GM19099 (cell line): ENCODE measurements around the gene TMPO.

Experiments
- POLR2A ChIP-seq: IDR thresholded peaks from 3 replicates; pipeline ENCODE4 v1.6.1; 2011; ENCODE audit warnings: low read depth; ENCODE audit not compliant: insufficient read length; ENCODE audit errors: extremely low read depth

TMPO gene, protein sequence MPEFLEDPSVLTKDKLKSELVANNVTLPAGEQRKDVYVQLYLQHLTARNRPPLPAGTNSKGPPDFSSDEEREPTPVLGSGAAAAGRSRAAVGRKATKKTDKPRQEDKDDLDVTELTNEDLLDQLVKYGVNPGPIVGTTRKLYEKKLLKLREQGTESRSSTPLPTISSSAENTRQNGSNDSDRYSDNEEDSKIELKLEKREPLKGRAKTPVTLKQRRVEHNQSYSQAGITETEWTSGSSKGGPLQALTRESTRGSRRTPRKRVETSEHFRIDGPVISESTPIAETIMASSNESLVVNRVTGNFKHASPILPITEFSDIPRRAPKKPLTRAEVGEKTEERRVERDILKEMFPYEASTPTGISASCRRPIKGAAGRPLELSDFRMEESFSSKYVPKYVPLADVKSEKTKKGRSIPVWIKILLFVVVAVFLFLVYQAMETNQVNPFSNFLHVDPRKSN

DNA sequence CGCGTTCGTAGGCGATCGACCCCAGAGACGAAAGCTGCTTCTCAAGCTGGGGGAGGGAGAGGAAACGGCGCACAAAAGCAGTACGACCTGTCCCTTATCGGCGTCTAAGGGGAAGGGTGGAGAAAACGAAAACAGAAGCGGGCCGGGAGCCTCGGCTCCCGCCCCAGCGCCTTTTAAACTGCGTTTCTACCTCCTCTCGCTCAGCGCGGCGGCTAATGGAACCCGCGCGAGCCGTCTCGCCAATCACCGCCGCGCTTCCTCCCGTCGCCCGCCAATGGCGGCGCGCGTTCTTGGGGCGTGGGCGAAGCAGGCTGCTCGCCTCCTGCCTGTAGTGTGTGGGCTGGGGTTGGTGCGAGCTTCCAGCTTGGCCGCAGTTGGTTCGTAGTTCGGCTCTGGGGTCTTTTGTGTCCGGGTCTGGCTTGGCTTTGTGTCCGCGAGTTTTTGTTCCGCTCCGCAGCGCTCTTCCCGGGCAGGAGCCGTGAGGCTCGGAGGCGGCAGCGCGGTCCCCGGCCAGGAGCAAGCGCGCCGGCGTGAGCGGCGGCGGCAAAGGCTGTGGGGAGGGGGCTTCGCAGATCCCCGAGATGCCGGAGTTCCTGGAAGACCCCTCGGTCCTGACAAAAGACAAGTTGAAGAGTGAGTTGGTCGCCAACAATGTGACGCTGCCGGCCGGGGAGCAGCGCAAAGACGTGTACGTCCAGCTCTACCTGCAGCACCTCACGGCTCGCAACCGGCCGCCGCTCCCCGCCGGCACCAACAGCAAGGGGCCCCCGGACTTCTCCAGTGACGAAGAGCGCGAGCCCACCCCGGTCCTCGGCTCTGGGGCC, at the start of gene TMPO:
Gene TMPO (plus strand): TSS at position 304 of the 824 bp plus-strand sequence. CDS start 278 bp downstream, at position 582.
- peak; percentile 95 for TF ChIP-seq POLR2A

DNA sequence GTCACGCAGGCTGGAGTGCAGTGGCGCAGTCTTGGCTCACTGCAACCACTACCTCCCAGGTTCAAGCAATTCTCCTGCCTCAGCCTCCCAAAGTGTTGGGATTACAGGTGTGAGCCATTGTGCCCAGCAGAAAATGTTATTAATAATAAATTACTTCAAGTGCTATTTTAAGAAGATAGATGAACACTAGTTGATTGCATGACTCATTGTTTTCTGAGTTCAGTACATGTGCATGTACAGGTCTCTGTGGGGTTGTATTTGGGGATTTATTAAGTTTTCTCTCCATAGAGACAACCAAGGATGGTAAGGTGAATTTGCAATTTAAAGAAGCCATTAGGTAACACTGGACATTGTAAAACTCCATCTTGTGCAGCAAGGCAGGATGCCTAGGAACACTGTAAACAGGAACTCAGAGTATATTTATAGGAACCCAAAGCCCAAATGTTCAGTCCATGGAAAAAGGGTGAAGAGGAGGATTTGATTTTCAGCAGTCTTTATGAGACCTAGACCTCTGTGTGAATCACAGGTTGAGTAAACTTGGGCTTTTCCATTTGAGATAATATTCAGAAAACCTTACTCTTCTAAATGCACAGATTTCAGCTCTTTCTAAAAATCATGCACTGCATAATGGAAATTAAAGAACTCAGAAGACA, 49.3 kb upstream of the TMPO start:
- TF ChIP-seq POLR2A, result no peak

- no peak for TF ChIP-seq POLR2A
Observed at GRCh38 chr12:98466640-98467400, 48.6 kb upstream of the TMPO start.

GRCh38 chr12:98469109-98469508, 46.3 kb upstream of the TMPO start:
- TF ChIP-seq POLR2A, result no peak

- TF ChIP-seq POLR2A, result no peak
Observed at GRCh38 chr12:98470469-98471082, 44.8 kb upstream of the TMPO start.

DNA sequence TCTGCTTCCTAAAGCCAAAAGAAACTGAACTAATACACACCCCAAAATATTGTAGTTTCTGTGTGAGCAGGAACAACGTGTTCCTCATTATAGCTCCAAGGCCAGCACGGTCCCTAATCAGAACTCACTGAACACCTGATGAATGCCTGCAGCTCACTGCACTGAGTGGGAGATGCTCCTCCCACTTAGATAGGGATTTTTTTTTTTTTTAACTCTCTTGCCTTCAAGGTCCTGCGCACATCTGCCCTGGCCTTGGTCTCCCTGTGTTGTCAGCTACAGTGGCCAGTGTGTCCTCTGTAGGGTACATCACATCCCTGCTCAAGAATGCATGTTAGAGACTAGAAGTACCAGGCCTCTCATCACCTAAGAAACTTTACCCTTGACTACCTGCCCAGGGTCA, 44.3 kb upstream of the TMPO start:
- no peak for TF ChIP-seq POLR2A

DNA sequence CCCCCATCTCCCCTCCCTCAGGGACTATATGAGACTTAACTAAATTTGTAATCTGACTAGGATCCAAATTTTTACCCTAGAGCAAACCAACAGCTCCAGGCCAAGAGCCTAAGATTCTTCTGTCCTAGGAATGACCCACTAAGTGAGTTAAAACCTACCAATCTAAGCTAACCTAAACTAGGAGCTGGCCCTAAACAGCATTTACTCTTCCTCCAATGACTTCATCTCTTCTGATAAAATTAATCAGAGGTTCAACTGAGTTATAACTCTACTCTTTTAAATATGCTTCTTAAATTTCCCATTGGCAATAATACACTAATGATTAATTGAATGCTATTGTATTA, 39.9 kb upstream of the TMPO start:
- no peak for TF ChIP-seq POLR2A

- no peak for TF ChIP-seq POLR2A
Observed at GRCh38 chr12:98478606-98479005, 36.8 kb upstream of the TMPO start.

- TF ChIP-seq POLR2A, result no peak
Observed at GRCh38 chr12:98483621-98484503, 31.5 kb upstream of the TMPO start.

GRCh38 chr12:98485792-98486340, 29.5 kb upstream of the TMPO start:
- no peak for TF ChIP-seq POLR2A

- no peak for TF ChIP-seq POLR2A
Observed at GRCh38 chr12:98489176-98489575, 26.2 kb upstream of the TMPO start.

DNA sequence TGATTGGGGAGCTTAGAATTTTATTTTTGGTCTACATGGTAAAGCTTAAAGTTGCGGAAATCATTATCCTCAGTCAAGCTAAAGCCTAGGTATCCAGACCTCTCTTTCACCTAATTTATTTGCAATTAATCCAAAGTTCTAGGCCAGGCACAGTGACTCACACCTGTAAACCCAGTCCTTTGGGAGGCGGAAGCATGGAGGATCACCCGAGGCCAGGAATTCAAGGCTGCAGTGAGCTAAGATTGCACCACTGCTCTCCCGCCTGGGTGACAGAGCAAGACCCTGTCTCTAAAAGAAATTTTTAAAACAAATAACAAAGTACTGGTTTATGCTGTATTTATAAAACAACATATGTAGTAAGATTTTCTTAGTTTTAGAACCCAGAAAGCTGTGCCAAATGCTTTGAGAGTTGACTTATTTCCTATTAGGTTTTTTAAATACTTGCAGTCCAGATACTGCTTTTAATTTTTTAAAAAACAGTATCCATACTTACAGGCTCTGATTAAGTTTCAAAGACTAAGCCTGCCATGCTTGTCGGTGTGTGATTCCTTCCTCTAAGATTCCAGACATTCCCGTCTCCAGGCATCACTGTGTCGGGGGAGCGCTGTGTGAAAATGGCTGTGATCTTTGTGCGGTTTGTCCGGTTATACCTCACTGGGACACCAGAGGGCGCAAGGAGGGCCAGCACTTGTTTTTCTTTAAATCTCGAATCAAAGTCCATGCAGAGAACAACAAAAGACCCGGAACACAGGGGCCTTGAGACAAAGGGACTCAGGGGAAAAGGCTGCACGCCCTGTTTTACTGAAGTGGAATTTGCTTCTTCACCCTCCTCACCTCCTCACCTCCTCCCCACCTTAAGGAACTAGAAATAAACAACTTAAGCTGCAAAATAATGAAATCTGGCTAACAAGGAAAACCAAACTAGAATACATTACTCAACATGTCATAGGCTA, 24.6 kb upstream of the TMPO start:
- TF ChIP-seq POLR2A, result peak; percentile 46
